Measurements from ENCODE around the gene TCEAL1.
"Not testable (repeated sequence)": the region's sequence is repeated elsewhere in the genome, so short reads cannot be mapped to it uniquely, and the experiment has no call there.

TCEAL1 gene

GRCh38 chrX:103637604-103638338, 9.0 kb downstream of the TCEAL1 start:
- no peak for DNase-seq

GRCh38 chrX:103638479-103639346, 9.9 kb downstream of the TCEAL1 start:
- DNase-seq: not testable (repeated sequence)

DNA sequence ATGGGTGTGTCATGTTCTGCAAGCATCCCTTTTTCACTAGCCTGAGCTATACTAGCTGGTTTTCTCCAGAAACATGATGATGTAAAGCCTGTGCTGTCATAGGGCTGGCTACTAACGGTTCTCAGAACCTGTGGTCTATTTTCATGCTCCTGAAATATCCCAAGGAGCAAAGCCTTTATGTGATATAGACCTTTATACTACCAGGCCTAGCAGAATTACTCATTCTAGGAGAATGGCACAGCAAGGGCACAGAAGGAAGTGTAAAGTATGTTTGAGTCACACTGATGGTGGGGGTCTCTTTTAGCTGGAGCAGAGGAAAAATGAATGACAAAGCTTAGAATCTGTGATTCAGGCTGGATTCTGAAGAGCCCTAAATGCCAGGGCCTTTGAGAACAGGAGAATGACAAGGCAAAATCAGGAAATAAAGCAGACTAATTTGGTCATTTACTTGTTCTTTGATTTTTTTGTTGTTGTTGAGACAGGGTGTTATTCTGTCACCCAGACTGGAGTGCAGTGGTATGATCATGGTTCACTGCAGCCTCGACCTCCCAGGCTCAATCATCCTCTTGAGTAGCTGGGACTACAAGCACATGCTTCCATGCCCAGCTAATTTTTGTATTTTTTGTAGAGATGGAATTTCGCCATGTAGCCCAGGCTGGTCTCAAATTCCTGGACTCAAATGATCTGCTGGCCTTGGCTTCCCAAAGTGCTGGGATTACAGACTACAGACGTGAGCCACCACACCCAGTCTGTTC, 11.8 kb downstream of the TCEAL1 start:
- no peak for DNase-seq

DNA sequence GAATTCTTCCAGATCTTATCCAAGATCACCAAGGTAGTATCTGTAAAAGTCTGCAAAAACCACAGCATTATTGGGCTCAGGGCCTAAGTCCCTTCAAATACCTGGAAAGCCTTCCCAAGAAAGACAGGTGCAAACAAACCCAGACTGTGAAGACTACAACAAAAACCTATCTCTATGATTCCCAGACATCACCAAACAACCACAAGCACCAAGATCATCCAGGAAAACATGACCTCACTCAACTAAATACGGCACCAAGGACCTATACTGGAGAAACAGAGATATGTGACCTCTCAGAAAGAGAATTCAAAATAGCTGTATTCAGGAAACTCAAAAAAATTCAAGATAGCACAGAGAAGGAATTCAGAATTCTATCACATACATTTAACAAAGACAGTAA, 15.3 kb downstream of the TCEAL1 start:
- no peak for DNase-seq

DNA sequence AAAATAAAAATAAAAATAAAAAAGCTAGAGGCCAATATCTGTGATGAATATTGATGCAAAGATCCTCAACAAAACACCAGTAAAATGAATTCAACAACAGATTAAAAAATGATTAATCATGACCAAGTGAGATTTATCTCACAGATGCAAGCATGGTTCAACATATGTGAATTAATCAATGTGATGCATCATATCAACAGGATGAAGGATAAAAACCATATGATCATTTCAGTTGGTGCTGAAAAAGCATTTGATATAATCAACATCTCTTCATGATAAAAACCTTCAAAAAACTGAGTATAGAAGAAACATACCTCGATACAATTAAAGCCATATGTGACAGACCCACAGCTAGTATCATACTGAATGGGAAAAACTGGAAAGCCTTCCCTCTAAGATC, 18.9 kb downstream of the TCEAL1 start:
- no peak for DNase-seq

DNA sequence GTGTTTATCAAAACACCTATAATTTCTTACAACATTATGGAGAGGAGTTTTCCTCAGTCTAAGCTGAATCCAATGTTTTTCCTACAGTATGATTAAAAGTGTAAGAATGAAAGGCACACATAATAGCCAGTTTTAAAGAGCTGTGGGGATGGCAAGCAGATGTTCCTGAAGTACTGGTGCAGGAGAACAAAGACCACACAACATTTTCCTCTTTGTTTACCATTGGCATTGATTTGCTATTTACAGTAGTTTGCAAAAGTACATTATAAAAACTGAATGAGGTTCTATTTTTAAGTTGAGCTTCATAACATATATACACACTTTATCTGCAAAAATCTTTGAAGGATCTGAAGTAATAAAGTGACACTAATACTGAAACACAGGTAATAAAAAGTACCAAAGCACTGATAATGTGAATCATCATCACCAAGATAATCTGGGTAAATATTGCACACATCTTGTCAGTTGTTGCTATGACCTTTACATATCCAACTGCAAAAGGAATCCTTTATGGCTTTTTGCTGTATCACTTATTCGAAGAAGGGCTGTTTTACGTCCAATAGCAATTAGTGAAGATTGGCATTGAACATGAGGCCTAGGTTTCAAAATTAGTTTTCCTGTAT, 22.5 kb downstream of the TCEAL1 start:
- no peak for DNase-seq

GRCh38 chrX:103655230-103656000, 26.6 kb downstream of the TCEAL1 start:
- DNase-seq: not testable (repeated sequence)

- no peak for DNase-seq
Measured at GRCh38 chrX:103656617-103657016, 27.8 kb downstream of the TCEAL1 start.

DNA sequence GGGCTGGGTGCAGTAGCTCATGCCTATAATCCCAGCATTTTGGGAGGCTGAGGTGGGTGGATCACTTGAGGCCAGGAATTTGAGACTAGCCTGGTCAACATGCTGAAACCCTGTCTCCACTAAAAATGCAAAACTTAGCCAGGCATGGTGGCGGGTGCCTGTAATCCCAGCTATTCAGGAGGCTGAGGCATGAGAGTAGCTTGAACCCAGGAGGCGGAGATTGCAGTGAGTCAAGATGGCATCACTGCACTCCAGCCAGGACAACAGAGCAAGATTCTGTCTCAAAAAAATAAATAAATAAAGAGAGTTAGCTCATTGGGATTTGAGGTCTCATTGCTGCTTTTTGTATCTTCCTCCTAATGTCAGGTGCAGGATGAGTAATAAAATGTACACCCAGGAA, 28.3 kb downstream of the TCEAL1 start:
- DNase-seq: not testable (repeated sequence)

GRCh38 chrX:103658681-103659433, 30.1 kb downstream of the TCEAL1 start:
- no peak for DNase-seq

- not testable (repeated sequence) for DNase-seq
Measured at GRCh38 chrX:103659460-103659859, 30.7 kb downstream of the TCEAL1 start.

GRCh38 chrX:103663981-103664762, 35.4 kb downstream of the TCEAL1 start:
- no peak for DNase-seq

GRCh38 chrX:103666202-103667107, 37.7 kb downstream of the TCEAL1 start:
- no peak for DNase-seq

DNA sequence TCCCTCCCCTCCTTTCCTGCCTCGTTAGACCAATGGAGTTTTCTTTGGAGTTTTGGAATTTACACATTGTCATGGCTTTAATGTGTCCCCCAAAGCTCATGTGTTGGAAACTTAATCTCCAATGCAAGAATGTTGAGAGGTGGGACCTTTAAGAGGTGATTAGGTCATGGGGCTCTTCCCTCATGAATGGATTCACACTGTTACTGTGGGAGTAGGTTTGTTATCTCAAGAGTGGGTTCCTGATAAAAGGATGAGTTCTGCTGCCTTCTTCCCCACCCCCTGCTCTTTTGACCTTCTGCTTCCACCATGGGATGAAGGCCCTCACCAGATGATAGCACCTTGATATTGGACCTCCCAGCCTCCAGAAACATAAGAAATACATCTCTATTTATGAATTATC, 41.0 kb downstream of the TCEAL1 start:
- DNase-seq: no peak

DNA sequence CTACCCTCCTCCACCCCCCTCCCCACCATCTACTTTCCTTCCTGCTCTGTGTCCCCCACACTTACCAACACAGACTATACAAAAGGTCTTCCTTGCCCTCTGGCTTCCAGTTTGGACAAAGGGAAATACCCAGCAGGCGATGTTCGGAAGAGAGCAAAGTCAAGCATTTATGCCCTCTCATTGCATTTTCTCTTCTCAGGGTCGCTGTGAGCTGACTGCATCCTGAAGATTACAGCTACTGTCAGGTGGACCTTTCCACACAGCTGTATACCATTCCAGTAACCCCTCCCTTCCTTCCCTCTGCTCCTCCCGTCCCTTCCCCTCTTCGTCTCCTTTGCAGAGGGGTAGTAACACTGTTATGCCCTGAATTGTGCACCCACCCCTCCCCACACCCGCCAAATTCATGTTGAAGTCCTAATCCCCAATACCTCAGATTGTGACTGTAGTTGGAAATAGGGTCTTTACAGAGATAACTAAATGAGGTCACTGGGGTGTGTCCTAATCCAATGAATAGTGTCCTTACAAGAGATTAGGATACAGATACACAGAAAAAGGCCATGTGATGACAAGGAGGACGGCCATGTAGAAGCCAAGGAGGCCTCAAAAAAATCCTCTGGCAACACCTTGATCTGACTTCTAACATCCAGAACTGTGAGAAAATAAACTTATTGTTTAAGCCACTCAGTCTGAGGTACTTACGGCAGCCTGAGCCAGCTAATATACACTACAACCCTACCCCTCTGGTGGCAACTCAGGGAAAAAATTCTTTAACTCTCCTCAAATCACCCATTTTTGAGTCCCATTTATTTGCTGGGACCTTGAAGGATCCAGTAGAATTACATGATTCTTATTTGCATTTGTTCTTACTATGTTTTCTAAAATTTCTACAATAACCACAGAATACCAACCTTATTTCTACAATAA, 46.0 kb downstream of the TCEAL1 start:
- no peak for DNase-seq

DNA sequence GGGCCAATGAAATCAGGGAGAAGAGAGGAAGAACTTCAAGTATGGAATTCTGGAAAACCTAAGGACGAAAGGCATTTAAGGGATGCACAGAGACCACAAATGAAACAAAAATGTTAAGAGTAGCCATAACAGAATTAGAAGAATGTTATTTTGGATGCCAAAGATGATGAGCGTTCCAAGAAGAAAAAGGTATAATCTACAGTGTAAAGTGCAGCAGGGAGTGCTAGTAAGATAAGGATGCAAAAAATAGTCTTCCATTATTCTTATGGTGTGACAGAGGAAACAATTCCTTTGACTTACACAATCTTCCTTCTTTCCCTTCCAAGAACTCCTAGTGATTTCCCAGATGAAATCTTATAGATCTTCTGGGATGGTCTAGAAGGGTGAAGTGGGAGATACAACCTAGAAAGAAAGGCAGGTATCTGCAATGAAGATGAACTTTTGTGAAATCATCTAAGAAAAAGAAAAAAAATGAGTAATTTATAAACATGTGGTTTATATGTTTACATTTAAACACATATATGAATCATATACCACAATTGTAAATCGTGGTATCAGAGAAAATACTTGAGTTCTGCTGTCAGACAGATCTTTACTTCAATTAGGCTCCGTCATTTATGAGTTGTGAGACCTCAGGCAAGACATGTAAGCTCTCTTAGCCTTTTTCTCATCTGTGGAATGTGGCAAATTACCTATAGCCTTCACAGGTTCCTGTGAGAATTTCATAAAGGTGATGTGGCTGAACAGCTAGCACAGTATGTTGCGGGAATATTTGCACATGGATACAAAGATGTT, 49.6 kb downstream of the TCEAL1 start:
- DNase-seq: no peak
